HG03060 (cell line): ENCODE results near the gene PIP4P1.
A peak's percentile ranks its signal among the peaks of the same experiment; 100 is the strongest.

Experiments used
- ATAC-seq: cut with Tn5 transposase; IDR thresholded peaks from one replicate; pipeline ENCODE4 v1.9.1; 2021; ENCODE audit warnings: low read depth, moderate number of reproducible peaks; ENCODE audit not compliant: unreplicated experiment

PIP4P1 gene

GRCh38 chr14:20412411-20412810 lies 48.8 kb downstream of the PIP4P1 start:
- ATAC-seq = peak; percentile 50

GRCh38 chr14:20409226-20409625 lies 52.0 kb downstream of the PIP4P1 start:
- ATAC-seq = no peak
